ENCODE data around the gene ATP5PB. TPM values are rescaled to one million over a fixed set of nuclear protein-coding genes. Genes with fewer than 3 reads are reported as not detected.
A peak's percentile ranks its signal among the peaks of the same experiment; 100 is the strongest.

Gene ATP5PB
- total RNA-seq, 2 experiments from 2014 or later: 215 to 266 TPM

DNA sequence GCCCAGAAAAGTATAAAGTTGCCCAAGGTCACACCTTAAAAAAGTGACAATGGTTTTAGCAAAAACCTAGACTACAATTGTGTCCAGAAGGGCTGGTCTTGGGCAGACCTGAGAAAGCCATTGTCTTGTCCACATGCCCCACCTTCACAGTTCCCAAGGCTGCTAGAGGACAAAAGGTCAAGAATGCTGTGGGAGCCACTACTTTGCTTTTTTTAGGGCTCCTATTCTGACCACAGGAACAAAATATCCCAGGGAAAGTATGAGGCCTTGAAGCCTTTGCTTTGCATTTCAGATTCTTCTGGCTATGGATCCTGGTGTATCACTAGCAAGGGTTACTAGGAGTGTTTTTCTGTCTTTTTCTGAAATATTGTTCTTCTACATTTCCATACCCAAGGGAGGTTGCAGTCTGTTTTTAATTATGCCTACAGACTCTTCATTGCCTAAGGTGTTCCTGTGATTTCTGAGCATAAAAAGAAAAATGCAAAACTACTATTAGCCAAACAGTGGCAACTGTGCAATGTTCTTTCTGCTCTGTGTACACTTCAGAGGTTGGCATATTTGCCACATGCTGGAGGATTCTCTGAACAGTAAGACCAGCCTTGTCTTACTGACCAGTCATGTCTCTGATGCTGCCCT, 35.2 kb downstream of the ATP5PB start:
- peaks cover 3% of the 10 kb centered on the region for H3K4me1 Mint-ChIP-seq
- H3K36me3 Mint-ChIP-seq: no peaks in the 10 kb centered on the region
- peaks cover 24% of the 10 kb centered on the region for H3K27me3 Mint-ChIP-seq
- CTCF ChIA-PET: interaction anchor here (1.0 to 1.6 kb wide), 3 partner anchors 24 to 271 kb away, joined by 3 to 8 read pairs (median 3); partner anchors contain the start of gene DDX20
- DNase-seq: no peak
- H3K9me3 Mint-ChIP-seq (ENCODE audit: low read depth): no peaks in the 10 kb centered on the region
- no peak overlapping the region for H3K4me3 Mint-ChIP-seq
- no peak for ATAC-seq
- no peak overlapping the region for H3K27ac Mint-ChIP-seq

DNA sequence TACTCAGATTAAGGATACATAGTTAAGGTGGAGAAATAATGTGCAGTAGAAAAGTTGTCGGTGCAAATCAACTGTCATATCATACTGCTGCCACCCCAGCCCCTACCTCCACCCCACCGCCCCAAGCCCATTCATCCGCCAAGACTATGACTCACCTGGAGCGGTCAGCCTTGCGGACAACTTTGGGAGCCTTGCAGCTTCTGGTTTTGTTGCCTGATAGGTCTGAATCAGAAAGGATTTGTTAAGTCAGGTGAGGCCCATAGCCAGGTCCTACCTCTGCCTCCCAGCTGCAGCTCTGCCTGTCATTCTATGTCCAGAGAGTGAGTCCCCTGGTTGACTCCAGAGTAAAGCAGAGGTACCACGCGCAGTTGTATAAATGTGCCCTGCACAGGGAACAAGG, 37.2 kb downstream of the ATP5PB start:
- ATAC-seq (no peak), DNase-seq (no peak)
- peaks cover 14% of the 10 kb centered on the region for H3K27me3 Mint-ChIP-seq
- no peak overlapping the region for H3K27ac Mint-ChIP-seq
- peaks cover 3% of the 10 kb centered on the region for H3K4me1 Mint-ChIP-seq
- no peaks in the 10 kb centered on the region for H3K36me3 Mint-ChIP-seq
- CTCF ChIA-PET: no interaction called here
- H3K9me3 Mint-ChIP-seq (ENCODE audit: low read depth): no peaks in the 10 kb centered on the region
- H3K4me3 Mint-ChIP-seq: no peak overlapping the region

DNA sequence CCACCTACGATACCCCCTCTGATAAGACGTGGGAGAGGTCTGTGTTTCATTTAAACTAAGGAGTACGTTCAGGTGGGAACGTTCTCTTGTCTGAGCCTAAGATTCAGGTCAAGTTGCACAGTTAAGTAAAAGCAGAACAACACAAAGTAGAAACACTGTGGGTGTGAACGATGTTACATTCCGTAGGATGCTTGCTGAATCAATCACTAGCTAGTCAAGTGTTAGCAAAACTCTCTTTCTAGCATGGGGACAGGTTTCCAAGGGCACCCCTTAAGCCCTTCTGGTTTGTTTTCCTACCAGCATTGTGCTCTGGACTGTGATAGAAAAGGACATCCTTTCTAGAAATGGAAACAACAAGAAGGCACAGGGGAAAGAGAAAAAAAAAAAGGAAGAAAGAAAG, 37.9 kb downstream of the ATP5PB start:
- Mint-ChIP-seq H3K4me1 (no peaks in the 10 kb centered on the region), H3K27me3 (peaks cover 15% of the 10 kb centered on the region), H3K36me3 (no peaks in the 10 kb centered on the region), H3K27ac (no peak overlapping the region), H3K4me3 (no peak overlapping the region), H3K9me3 (ENCODE audit: low read depth) (peaks cover under 1% of the 10 kb centered on the region)
- CTCF ChIA-PET: no interaction called here
- DNase-seq (no peak), ATAC-seq (no peak)

- no peaks in the 10 kb centered on the region for H3K4me1 Mint-ChIP-seq
- no peak for DNase-seq
- H3K36me3 Mint-ChIP-seq: peaks cover 1% of the 10 kb centered on the region
- no peak overlapping the region for H3K27ac Mint-ChIP-seq
- ATAC-seq: no peak
- peaks cover 2% of the 10 kb centered on the region for H3K9me3 Mint-ChIP-seq (ENCODE audit: low read depth)
- H3K4me3 Mint-ChIP-seq: no peak overlapping the region
- peaks cover 7% of the 10 kb centered on the region for H3K27me3 Mint-ChIP-seq
- CTCF ChIA-PET: interaction anchor here (1.1 kb wide), 1 partner anchor 8 kb away, joined by 3 read pairs; no protein-coding TSS in a partner anchor
Observed at GRCh38 chr1:111488669-111489068, 39.4 kb downstream of the ATP5PB start.

GRCh38 chr1:111489604-111490003, 40.3 kb downstream of the ATP5PB start:
- no peaks in the 10 kb centered on the region for H3K4me1 Mint-ChIP-seq
- no peak for DNase-seq
- no peak overlapping the region for H3K27ac Mint-ChIP-seq

GRCh38 chr1:111490220-111490619, 41.0 kb downstream of the ATP5PB start:
- H3K36me3 Mint-ChIP-seq: peaks cover 12% of the 10 kb centered on the region
- peaks cover 6% of the 10 kb centered on the region for H3K27me3 Mint-ChIP-seq
- H3K9me3 Mint-ChIP-seq (ENCODE audit: low read depth): peaks cover 5% of the 10 kb centered on the region
- ATAC-seq (no peak), DNase-seq (no peak)
- no peak overlapping the region for H3K4me3 Mint-ChIP-seq
- CTCF ChIA-PET: no interaction called here
- H3K4me1 Mint-ChIP-seq: no peaks in the 10 kb centered on the region
- H3K27ac Mint-ChIP-seq: no peak overlapping the region

More at GRCh38 chr1:111489604-111490003, 40.3 kb downstream of the ATP5PB start:
- CTCF ChIA-PET: no interaction called here
- H3K27me3 Mint-ChIP-seq: peaks cover 6% of the 10 kb centered on the region
- H3K4me3 Mint-ChIP-seq: no peak overlapping the region
- H3K36me3 Mint-ChIP-seq: peaks cover 7% of the 10 kb centered on the region
- no peak for ATAC-seq
- peaks cover 5% of the 10 kb centered on the region for H3K9me3 Mint-ChIP-seq (ENCODE audit: low read depth)

DNA sequence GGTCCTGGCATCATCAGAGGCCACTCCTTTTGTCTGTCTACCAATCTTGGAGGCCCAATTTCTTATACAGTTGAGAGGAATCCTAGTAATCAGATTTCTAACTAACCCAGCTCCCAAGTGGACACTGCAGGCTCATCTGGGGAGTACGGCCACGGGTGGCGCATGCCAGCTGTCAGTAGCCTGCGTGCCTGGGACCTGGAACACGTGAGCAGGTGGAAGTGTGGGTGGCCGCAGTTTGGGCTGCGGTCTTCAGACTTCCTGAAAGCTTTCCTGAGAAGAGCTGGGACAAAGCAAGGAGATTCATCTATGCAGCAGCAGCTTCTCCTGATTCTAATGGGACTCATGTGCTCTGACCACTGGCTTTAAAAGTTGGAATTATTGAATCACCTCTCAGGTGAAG, 41.8 kb downstream of the ATP5PB start:
- no peak overlapping the region for H3K27ac Mint-ChIP-seq
- DNase-seq (no peak), ATAC-seq (no peak)
- peaks cover 8% of the 10 kb centered on the region for H3K9me3 Mint-ChIP-seq (ENCODE audit: low read depth)
- peaks cover 3% of the 10 kb centered on the region for H3K4me1 Mint-ChIP-seq
- CTCF ChIA-PET: no interaction called here
- peaks cover 6% of the 10 kb centered on the region for H3K27me3 Mint-ChIP-seq
- H3K4me3 Mint-ChIP-seq: no peak overlapping the region
- H3K36me3 Mint-ChIP-seq: peaks cover 16% of the 10 kb centered on the region

DNA sequence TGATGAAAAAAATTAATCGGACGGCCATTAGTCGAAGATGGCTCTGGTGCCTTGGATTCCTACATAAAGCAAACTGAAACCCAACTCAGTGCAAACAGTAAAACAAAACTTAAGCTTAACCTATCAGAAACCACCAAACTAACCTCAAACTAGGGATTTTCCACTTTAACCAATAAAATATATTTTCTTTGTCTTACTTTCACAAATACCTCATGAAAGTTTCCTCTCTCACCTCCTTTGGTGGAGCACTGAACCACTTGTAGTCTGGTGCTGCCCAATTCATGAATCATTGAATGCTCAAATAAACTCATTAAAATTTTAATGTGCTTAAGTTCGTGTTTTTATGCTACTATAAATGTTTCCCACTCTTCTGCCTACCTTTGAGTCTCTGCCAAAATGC, 47.1 kb downstream of the ATP5PB start:
- H3K9me3 Mint-ChIP-seq (ENCODE audit: low read depth): peaks cover 18% of the 10 kb centered on the region
- H3K4me1 Mint-ChIP-seq: peaks cover 30% of the 10 kb centered on the region
- H3K27me3 Mint-ChIP-seq: peaks cover 1% of the 10 kb centered on the region
- H3K27ac Mint-ChIP-seq: no peak overlapping the region
- peaks cover 36% of the 10 kb centered on the region for H3K36me3 Mint-ChIP-seq
- H3K4me3 Mint-ChIP-seq: no peak overlapping the region
- DNase-seq (no peak), ATAC-seq (no peak)
- CTCF ChIA-PET: interaction anchor here (2.2 to 4.5 kb wide), 3 partner anchors 11 to 20 kb away, joined by 8 to 27 read pairs (median 16); no protein-coding TSS in a partner anchor

- DNase-seq (no peak), ATAC-seq (no peak)
- peaks cover 30% of the 10 kb centered on the region for H3K4me1 Mint-ChIP-seq
- CTCF ChIA-PET: interaction anchor here (0.9 to 4.5 kb wide), 5 partner anchors 10 to 272 kb away, joined by 3 to 27 read pairs (median 3); no protein-coding TSS in a partner anchor
- peaks cover 16% of the 10 kb centered on the region for H3K9me3 Mint-ChIP-seq (ENCODE audit: low read depth)
- no peak overlapping the region for H3K4me3 Mint-ChIP-seq
- H3K27me3 Mint-ChIP-seq: no peaks in the 10 kb centered on the region
- peaks cover 35% of the 10 kb centered on the region for H3K36me3 Mint-ChIP-seq
- H3K27ac Mint-ChIP-seq: no peak overlapping the region
Observed at GRCh38 chr1:111497592-111497991, 48.3 kb downstream of the ATP5PB start.

GRCh38 chr1:111499026-111499785, 49.9 kb downstream of the ATP5PB start:
- Mint-ChIP-seq H3K27me3 (no peaks in the 10 kb centered on the region), H3K36me3 (peaks cover 32% of the 10 kb centered on the region), H3K9me3 (ENCODE audit: low read depth) (peaks cover 15% of the 10 kb centered on the region), H3K27ac (no peak overlapping the region), H3K4me3 (no peak overlapping the region), H3K4me1 (peaks cover 42% of the 10 kb centered on the region)
- no peak for ATAC-seq
- CTCF ChIA-PET: interaction anchor here (0.9 to 4.5 kb wide), 6 partner anchors 9 to 270 kb away, joined by 3 to 27 read pairs (median 4); no protein-coding TSS in a partner anchor
- DNase-seq: no peak

DNA sequence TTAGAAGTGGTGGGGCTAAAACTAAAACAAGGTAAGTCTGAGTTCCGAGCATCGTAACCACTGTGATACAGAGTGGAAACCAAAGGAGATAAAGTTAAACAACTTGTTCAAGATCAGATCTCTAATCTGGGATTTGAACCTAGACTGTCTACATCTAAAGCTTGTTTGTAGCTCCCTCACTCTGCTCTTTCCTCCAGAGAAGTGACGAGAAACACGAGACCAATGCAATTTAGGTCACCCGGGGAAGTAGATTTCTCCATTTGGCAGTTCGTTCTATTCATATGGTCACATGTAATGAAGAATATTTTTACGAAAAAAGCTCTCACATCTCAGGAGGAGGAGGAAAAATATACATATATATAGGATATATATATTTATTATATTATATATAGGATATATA, 52.4 kb downstream of the ATP5PB start:
- DNase-seq (no peak), ATAC-seq (no peak)
- H3K4me3 Mint-ChIP-seq: no peak overlapping the region
- H3K27me3 Mint-ChIP-seq: no peaks in the 10 kb centered on the region
- H3K9me3 Mint-ChIP-seq (ENCODE audit: low read depth): peaks cover 7% of the 10 kb centered on the region
- CTCF ChIA-PET: interaction anchor here (1.6 kb wide), 1 partner anchor 174 kb away, joined by 3 read pairs; no protein-coding TSS in a partner anchor
- H3K36me3 Mint-ChIP-seq: peaks cover 15% of the 10 kb centered on the region
- no peak overlapping the region for H3K27ac Mint-ChIP-seq
- H3K4me1 Mint-ChIP-seq: peaks cover 55% of the 10 kb centered on the region

DNA sequence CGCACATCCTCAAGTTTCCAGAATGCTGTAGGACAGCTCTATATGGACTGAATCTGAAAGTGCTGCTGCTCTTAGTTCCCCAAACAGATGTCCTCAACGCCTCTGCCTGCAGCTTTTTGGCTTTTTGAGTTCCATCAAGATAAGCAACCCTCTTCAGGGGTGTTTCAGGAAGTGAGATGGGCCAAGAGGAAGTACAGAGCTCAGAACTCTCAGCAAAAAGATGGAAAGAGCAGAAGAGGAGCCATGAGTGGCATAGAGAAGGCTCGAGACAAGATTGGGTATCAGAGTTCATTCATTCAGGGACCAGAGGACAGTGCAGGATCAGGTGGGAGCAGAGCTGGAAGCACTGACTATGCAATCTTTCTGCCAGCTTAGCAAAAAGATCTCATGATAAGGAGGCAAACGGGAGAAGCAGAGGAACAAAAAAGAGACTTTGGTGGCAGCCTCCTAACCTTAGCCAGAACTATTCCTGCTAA, 54.4 kb downstream of the ATP5PB start, which contains the start of the genes ADORA3 and TMIGD3:
Gene ADORA3 (minus strand): TSS at position 49 of the 476 bp plus-strand sequence. CDS start 279 bp downstream, outside the sequence.
Gene TMIGD3 (minus strand): TSS at position 49 of the 476 bp plus-strand sequence. CDS start 279 bp downstream, outside the sequence.
- no peaks in the 10 kb centered on the region for H3K27me3 Mint-ChIP-seq
- ATAC-seq: no peak
- DNase-seq: no peak
- H3K4me3 Mint-ChIP-seq: no peak within 1 kb of the TSS
- H3K9me3 Mint-ChIP-seq (ENCODE audit: low read depth): no peaks in the 10 kb centered on the region
- CTCF ChIA-PET: interaction anchor here (0.8 to 1.8 kb wide), 5 partner anchors 23 to 244 kb away, joined by 3 to 5 read pairs (median 4); no protein-coding TSS in a partner anchor
- H3K4me1 Mint-ChIP-seq: peaks cover 56% of the 10 kb centered on the region
- H3K36me3 Mint-ChIP-seq: peaks cover 3% of the 10 kb centered on the region
- peak within 1 kb of the TSS; percentile 48 for H3K27ac Mint-ChIP-seq

DNA sequence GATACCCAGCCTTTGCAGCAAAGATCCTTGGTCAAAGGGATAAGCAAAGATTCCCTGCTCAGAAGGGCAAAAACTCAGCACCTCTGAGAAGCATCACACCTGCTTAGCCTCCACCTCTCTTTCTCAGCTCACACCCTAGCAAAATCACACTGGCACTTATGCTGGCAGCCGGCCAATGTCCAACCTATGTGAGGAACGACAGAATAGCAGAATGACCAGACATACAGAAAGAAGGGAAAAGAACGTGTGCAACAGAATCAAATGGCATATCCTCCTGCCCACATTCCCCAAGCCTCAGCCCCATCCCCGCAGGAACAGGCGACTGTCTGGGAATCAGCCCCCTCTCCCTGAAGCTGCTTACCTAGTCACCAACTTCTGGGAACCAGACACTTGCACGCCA, 54.8 kb downstream of the ATP5PB start:
- H3K27ac Mint-ChIP-seq: no peak overlapping the region
- ATAC-seq (no peak), DNase-seq (no peak)
- H3K4me3 Mint-ChIP-seq: no peak overlapping the region
- no peaks in the 10 kb centered on the region for H3K9me3 Mint-ChIP-seq (ENCODE audit: low read depth)
- CTCF ChIA-PET: interaction anchor here (0.8 to 1.8 kb wide), 5 partner anchors 23 to 243 kb away, joined by 3 to 5 read pairs (median 4); no protein-coding TSS in a partner anchor
- H3K36me3 Mint-ChIP-seq: peaks cover 3% of the 10 kb centered on the region
- H3K27me3 Mint-ChIP-seq: no peaks in the 10 kb centered on the region
- H3K4me1 Mint-ChIP-seq: peaks cover 59% of the 10 kb centered on the region

Measured in activated CD8-positive, alpha-beta memory T cell treated with anti-CD3 and anti-CD28 coated beads, Interleukin-2, amount 10 ng/mL, durations not matched to agents 7 days and 5 days (primary cell).